Neuronal stem cell (in vitro differentiated cells): Measurements from ENCODE around the gene UBE2F.
A peak's percentile ranks its signal among the peaks of the same experiment; 100 is the strongest.

Source experiments
- DNase-seq: peaks from one replicate; pipeline ENCODE4 v3.0.0-alpha.2; 2013; ENCODE audit warnings: low spot score
- H2AFZ ChIP-seq: one replicate; pipeline ENCODE4 v1.6.1; 2013; ENCODE audit warnings: mild to moderate bottlenecking, low read length, inconsistent platforms
- H2AK5ac ChIP-seq: 2 replicates; pipeline ENCODE4 v1.6.1; 2013; ENCODE audit warnings: low read depth, mild to moderate bottlenecking, inconsistent platforms, low read length, moderate library complexity, mixed read lengths
- H2BK120ac ChIP-seq: 2 replicates; pipeline ENCODE4 v1.6.1; 2013; ENCODE audit warnings: low read depth, mild to moderate bottlenecking, inconsistent platforms, low read length, moderate library complexity, mixed read lengths
- H2BK12ac ChIP-seq: one replicate; pipeline ENCODE4 v1.6.1; 2013; ENCODE audit warnings: low read length, inconsistent platforms
- H2BK15ac ChIP-seq: 2 replicates; pipeline ENCODE4 v1.6.1; 2013; ENCODE audit warnings: mild to moderate bottlenecking, low read length, inconsistent platforms, mixed read lengths
- H2BK5ac ChIP-seq: one replicate; pipeline ENCODE4 v1.6.1; 2013; ENCODE audit warnings: inconsistent platforms, mild to moderate bottlenecking, low read length, moderate library complexity
- H3K14ac ChIP-seq: one replicate; pipeline ENCODE4 v1.6.1; 2013; ENCODE audit warnings: low read length, inconsistent platforms
- H3K18ac ChIP-seq: 2 replicates; pipeline ENCODE4 v1.6.1; 2013; ENCODE audit warnings: low read length, inconsistent platforms
- H3K23ac ChIP-seq: 2 replicates; pipeline ENCODE4 v1.6.1; 2013; ENCODE audit warnings: low read depth, mild to moderate bottlenecking, mixed read lengths, low read length, inconsistent platforms; ENCODE audit not compliant: poor library complexity
- H3K27ac ChIP-seq: replicated peaks from 3 replicates; pipeline ENCODE4 v1.5.1; 2013; ENCODE audit warnings: low read length, inconsistent platforms
- H3K27me3 ChIP-seq, 3 experiments: 2 replicates each; pipeline ENCODE4 v1.6.1; 2013; ENCODE audit warnings: low read length in 3 of 3, mild to moderate bottlenecking in 2 of 3, inconsistent platforms in 1 of 3, low read depth in 1 of 3, mixed read lengths in 1 of 3, moderate library complexity in 1 of 3; ENCODE audit not compliant: control insufficient read depth in 3 of 3, insufficient read depth in 3 of 3
- H3K36me3 ChIP-seq, 2 donors: replicated peaks in 1 of 2; 2 replicates each; pipeline ENCODE4 v1.6.1; 2013; ENCODE audit warnings: low read length in 2 of 2; ENCODE audit not compliant: control insufficient read depth in 2 of 2, insufficient read depth in 2 of 2
- H3K4ac ChIP-seq: 2 replicates; pipeline ENCODE4 v1.6.1; 2013; ENCODE audit warnings: inconsistent platforms, mild to moderate bottlenecking, low read length, moderate library complexity
- H3K4me1 ChIP-seq, 2 donors: 1 replicate in 1 of 2; 2 replicates in 1 of 2; pipeline ENCODE4 v1.6.1; 2013; ENCODE audit warnings: low read length in 2 of 2, low read depth in 1 of 2; ENCODE audit not compliant: control insufficient read depth in 2 of 2, insufficient read depth in 1 of 2
- H3K4me2 ChIP-seq: one replicate; pipeline ENCODE4 v1.6.1; 2013; ENCODE audit warnings: mild to moderate bottlenecking, low read length, inconsistent platforms; ENCODE audit not compliant: insufficient read depth, poor library complexity, severe bottlenecking
- H3K4me3 ChIP-seq, 2 donors: 2 replicates each; pipeline ENCODE4 v1.5.1; 2013; ENCODE audit warnings: low read length in 2 of 2, mild to moderate bottlenecking in 2 of 2, inconsistent platforms in 1 of 2, moderate library complexity in 1 of 2
- H3K79me1 ChIP-seq: one replicate; pipeline ENCODE4 v1.6.1; 2013; ENCODE audit warnings: low read depth, mild to moderate bottlenecking, inconsistent platforms, low read length, moderate library complexity
- H3K9ac ChIP-seq: one replicate; pipeline ENCODE4 v1.6.1; 2013; ENCODE audit warnings: mild to moderate bottlenecking, low read depth, low read length, inconsistent platforms; ENCODE audit not compliant: poor library complexity
- H3K9me3 ChIP-seq, 2 donors: replicated peaks in 1 of 2; 2 replicates each; pipeline versions ENCODE3 to v1.6.1; 2013; ENCODE audit warnings: low read length in 2 of 2, mild to moderate bottlenecking in 2 of 2, inconsistent platforms in 1 of 2, low read depth in 1 of 2, mixed read lengths in 1 of 2, moderate library complexity in 1 of 2; ENCODE audit not compliant: control insufficient read depth in 2 of 2, insufficient read depth in 1 of 2
- H4K8ac ChIP-seq: one replicate; pipeline ENCODE4 v1.6.1; 2013; ENCODE audit warnings: low read depth, mild to moderate bottlenecking, inconsistent platforms, low read length, moderate library complexity
- H4K91ac ChIP-seq: one replicate; pipeline ENCODE4 v1.6.1; 2013; ENCODE audit warnings: low read length, low read depth, mild to moderate bottlenecking, inconsistent platforms; ENCODE audit not compliant: poor library complexity
- WGBS, 2 donors: extraction: QIAGEN DNeasy Blood & Tissue Kit; methylation state at CpG; one replicate each; pipeline ENCODE4 v1.1.7; 2013; ENCODE audit warnings: missing lambda C conversion rate in 2 of 2, mixed read lengths in 1 of 2; ENCODE audit not compliant: insufficient read length in 2 of 2, insufficient replicate concordance in 1 of 2; ENCODE audit errors: extremely low coverage in 2 of 2; 5-methylcytosine and 5-hydroxymethylcytosine counted together

The UBE2F gene

DNA sequence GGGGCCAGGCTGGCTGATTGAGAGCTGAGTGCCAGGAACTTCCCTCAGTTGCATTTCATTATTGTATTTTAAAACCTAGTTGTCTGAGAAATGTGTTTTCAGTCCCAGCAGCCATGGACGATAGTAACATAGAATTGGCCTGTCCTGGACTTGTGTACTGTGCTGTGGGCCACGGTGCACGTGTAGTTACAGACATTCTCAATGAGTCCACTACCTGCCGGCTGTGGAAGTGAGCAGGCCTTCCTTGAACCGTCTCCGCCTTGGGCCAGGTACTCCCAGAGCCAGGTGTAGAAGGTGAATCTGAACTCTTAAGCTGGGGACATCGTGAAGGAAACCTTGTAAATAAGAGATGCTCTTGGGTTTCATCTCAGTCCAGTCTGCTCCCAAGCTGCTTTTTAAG, 47.0 kb downstream of the UBE2F start:
- no peak overlapping the region for H4K8ac ChIP-seq
- H3K4me3 ChIP-seq: no peak overlapping the region
- no peak overlapping the region for H3K4ac ChIP-seq
- H3K4me2 ChIP-seq: no peak overlapping the region
- H3K36me3 ChIP-seq: peaks cover 4 to 34% of the 10 kb centered on the region in 2 donors
- H3K27me3 ChIP-seq: no peaks in the 10 kb centered on the region
- no CpG with 5 or more reads among the region's 7 CpGs for WGBS, 2 donors
- no peak overlapping the region for H2BK15ac ChIP-seq
- H3K14ac ChIP-seq: no peak overlapping the region
- no peak overlapping the region for H3K23ac ChIP-seq
- H2AFZ ChIP-seq: no peak overlapping the region
- H3K18ac ChIP-seq: no peak overlapping the region
- H2AK5ac ChIP-seq: no peak overlapping the region
- H3K9ac ChIP-seq: no peak overlapping the region
- H3K9me3 ChIP-seq: peaks cover 0 to 1% of the 10 kb centered on the region in 2 donors
- DNase-seq: no peak
- no peaks in the 10 kb centered on the region for H3K4me1 ChIP-seq
- no peak overlapping the region for H4K91ac ChIP-seq
- no peak overlapping the region for H2BK5ac ChIP-seq
- H3K79me1 ChIP-seq: no peaks in the 10 kb centered on the region
- H3K27ac ChIP-seq: no peak overlapping the region
- H2BK120ac ChIP-seq: no peak overlapping the region
- H2BK12ac ChIP-seq: no peak overlapping the region

DNA sequence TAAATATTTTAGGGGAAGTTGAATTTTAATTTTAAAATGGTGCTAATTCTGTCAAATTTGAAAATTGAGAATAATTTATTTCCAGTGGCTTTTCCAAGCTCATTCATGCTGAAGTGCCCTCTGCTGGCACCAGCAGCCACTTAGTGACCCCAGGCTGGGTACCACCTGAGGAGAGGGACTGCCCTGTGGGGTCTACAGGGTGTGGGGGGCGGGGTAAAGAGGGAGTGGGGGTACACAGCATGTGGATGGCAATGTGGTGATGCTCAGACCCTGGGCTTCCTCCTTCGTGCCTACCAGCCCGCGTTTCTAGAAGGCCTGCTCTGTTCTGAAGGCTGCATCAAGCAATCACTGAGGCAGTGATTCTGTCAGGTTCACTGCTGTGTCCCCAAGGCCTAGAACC, 48.9 kb downstream of the UBE2F start:
- peaks cover 4 to 48% of the 10 kb centered on the region in 2 donors for H3K36me3 ChIP-seq
- no peak overlapping the region for H2BK15ac ChIP-seq
- no peak overlapping the region for H4K8ac ChIP-seq
- no peak overlapping the region for H3K9ac ChIP-seq
- peak overlapping the region; percentile 11 for H3K23ac ChIP-seq
- no peak for DNase-seq
- no peak overlapping the region for H2BK5ac ChIP-seq
- no peak overlapping the region for H4K91ac ChIP-seq
- no peak overlapping the region for H3K4ac ChIP-seq
- peaks cover 0 to 1% of the 10 kb centered on the region in 2 donors for H3K9me3 ChIP-seq
- H3K4me1 ChIP-seq: no peaks in the 10 kb centered on the region
- no CpG with 5 or more reads among the region's 4 CpGs for WGBS, 2 donors
- H2BK12ac ChIP-seq: no peak overlapping the region
- H2AK5ac ChIP-seq: no peak overlapping the region
- H3K18ac ChIP-seq: no peak overlapping the region
- H2BK120ac ChIP-seq: no peak overlapping the region
- no peak overlapping the region for H3K4me2 ChIP-seq
- no peak overlapping the region for H3K14ac ChIP-seq
- H3K79me1 ChIP-seq: no peaks in the 10 kb centered on the region
- H2AFZ ChIP-seq: no peak overlapping the region
- no peak overlapping the region for H3K27ac ChIP-seq
- peak overlapping the region in 1 of 2 donors; percentile 16 for H3K4me3 ChIP-seq
- H3K27me3 ChIP-seq: no peaks in the 10 kb centered on the region

DNA sequence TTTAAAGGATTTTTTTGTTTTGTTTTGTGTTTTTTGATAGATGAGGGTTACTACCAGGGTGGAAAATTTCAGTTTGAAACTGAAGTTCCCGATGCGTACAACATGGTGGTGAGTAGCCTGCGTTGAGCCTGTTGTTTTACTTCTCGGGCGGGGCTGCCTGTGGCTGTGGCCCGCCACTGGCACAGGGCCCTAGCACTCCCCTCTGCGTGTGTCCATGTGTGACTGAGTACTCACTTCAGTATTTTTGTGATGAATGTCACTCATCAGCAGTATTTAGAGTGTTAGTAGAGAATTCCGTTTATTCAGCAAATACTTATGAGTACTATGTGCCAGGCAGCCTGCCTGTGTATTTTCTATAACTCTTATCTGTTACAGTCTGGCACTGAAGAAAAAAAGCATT, 49.7 kb downstream of the UBE2F start:
- Histone ChIP-seq H2AK5ac (no peak overlapping the region), H3K79me1 (no peaks in the 10 kb centered on the region), H3K27me3 (no peaks in the 10 kb centered on the region), H3K14ac (no peak overlapping the region), H3K9me3 (peaks cover 0 to 1% of the 10 kb centered on the region in 2 donors), H4K91ac (no peak overlapping the region), H3K4me3 (no peak overlapping the region), H3K36me3 (peaks cover 4 to 48% of the 10 kb centered on the region in 2 donors), H2AFZ (no peak overlapping the region), H3K9ac (no peak overlapping the region), H3K4me2 (no peak overlapping the region), H3K27ac (no peak overlapping the region), H2BK15ac (no peak overlapping the region), H2BK5ac (no peak overlapping the region), H2BK120ac (no peak overlapping the region), H3K18ac (no peak overlapping the region), H3K4me1 (no peaks in the 10 kb centered on the region), H3K4ac (no peak overlapping the region), H2BK12ac (no peak overlapping the region), H4K8ac (no peak overlapping the region), H3K23ac (no peak overlapping the region)
- no CpG with 5 or more reads among the region's 8 CpGs for WGBS, 2 donors
- DNase-seq: no peak

DNA sequence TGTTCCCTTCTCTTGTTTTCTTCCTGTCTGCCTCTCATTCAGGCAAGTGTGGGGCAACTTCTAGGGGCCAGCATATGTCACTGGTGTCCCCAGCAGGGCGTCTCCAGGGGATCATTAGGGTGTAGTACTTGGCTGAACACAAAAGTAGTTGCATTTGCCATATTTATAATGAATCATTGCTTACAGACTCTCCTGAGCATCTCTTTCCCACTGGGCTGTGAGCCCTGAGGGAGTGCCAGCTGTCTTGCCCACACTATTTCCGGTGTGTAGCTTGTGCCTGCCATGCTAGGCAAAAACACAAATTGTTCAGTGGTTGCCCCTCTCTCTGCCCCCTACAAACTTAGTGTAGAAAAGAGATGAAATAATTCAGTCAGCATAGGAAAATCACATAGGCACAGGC, 53.1 kb downstream of the UBE2F start:
- Histone ChIP-seq H3K27me3 (no peaks in the 10 kb centered on the region), H3K9ac (no peak overlapping the region), H3K18ac (no peak overlapping the region), H3K23ac (no peak overlapping the region), H2AFZ (no peak overlapping the region), H4K8ac (no peak overlapping the region), H3K27ac (no peak overlapping the region), H3K36me3 (peaks cover 6 to 47% of the 10 kb centered on the region in 2 donors), H2AK5ac (no peak overlapping the region), H2BK120ac (no peak overlapping the region), H2BK12ac (no peak overlapping the region), H3K4me1 (no peaks in the 10 kb centered on the region), H3K79me1 (no peaks in the 10 kb centered on the region), H2BK15ac (no peak overlapping the region), H3K4ac (no peak overlapping the region), H3K4me3 (no peak overlapping the region), H3K9me3 (peaks cover 0 to 1% of the 10 kb centered on the region in 2 donors), H2BK5ac (no peak overlapping the region), H3K4me2 (no peak overlapping the region), H4K91ac (no peak overlapping the region), H3K14ac (no peak overlapping the region)
- DNase-seq: no peak
- WGBS, 2 donors: no CpG with 5 or more reads among the region's 2 CpGs
